GM21619 (cell line): Measurements from ENCODE around the gene NEK6.

ENCODE experiments used
- ATAC-seq: cut with Tn5 transposase; IDR thresholded peaks from one replicate; pipeline ENCODE4 v1.9.1; 2021; ENCODE audit not compliant: unreplicated experiment

NEK6 gene

DNA sequence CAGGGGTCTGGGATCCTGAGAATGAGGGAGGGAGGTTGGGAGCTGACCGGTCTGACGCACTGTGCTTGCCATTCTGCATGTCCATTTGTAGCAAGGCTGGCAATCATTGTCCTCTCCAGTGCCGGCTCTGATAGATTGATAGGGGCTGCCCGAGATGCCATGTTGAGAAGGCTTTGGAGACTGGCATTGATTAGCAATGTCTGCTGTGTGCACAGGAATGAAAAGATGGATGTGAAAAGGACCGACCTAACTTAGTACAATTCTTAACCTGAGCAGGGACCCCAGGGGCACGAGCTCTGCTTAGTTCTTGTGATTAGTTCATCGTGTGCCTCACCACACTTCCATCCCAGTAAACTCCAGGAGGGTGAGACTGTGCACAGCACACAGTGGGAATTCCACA, 17.0 kb downstream of the NEK6 start:
- ATAC-seq: no peak

DNA sequence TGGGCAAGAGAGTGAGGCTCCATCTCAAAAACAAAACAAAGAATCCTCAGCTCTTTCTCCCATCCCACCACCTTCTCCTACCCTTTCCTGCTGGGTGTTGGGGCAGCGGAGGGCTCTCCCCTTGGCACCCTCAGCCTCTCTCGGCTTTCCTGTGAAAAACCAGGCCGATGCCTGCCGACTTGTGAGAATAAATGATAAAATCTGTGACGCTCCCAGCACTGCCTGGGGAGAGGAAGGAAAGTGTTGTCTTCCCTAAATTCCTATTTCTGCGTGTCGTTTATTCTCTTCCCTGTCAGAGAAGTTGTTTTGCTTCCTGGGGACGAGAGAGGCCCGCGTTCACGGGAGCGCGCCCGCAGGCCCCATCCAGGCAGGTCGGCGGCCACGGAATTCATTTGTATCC, 19.7 kb downstream of the NEK6 start:
- no peak for ATAC-seq

DNA sequence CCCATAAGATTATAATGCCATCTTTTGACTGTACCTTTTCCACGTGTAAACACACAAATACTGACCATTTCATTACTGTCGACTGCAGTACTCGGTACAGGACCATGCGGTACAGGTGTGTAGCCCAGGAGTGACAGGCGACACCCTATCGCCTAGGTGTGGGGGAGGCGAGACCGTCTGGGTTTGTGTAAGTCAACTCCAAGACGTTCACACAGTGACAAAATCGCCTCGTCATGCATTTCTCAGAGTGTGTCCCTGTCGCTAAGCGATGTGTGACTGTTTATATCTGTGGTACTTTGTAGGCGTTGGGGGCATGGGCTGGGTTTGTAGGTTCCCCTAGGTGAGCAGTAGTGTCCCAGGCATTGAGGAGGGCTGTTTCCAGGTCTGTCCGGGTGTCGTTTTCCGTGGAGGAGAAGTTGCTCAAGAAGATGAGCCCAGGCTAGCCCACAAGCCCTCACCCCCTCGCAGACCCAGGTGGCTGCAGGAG, 20.3 kb downstream of the NEK6 start:
- ATAC-seq: no peak

DNA sequence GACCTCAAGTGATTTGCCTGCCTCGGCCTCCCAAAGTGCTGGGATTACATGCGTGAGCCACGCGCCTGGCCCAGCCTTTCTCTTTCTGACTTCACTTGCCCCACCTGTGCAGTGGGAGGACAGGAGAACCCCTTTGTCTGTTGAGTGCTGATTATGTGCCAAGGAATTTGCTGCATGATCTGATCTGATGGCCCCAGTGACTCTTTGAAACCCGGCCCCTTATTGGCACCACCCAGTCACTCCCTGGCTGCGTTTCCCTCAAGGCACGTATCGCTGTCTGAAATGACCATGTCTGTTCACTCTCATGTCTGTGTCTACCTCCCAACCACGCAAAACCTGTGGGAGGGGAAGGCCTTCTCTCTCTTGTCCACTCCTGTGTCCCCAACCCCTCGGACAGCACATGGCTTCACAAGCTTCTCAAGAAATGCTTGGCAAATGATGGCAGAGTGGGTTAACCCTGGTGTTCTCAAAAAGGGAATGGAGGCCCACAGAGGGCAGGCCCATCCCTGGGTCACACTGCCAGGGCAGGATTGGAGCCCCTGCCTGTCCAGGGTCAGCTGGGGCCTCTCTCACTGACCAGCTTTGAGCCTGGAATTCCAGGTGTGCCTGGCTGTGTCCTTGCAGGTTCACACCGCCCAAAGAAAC, 21.9 kb downstream of the NEK6 start:
- ATAC-seq: no peak

DNA sequence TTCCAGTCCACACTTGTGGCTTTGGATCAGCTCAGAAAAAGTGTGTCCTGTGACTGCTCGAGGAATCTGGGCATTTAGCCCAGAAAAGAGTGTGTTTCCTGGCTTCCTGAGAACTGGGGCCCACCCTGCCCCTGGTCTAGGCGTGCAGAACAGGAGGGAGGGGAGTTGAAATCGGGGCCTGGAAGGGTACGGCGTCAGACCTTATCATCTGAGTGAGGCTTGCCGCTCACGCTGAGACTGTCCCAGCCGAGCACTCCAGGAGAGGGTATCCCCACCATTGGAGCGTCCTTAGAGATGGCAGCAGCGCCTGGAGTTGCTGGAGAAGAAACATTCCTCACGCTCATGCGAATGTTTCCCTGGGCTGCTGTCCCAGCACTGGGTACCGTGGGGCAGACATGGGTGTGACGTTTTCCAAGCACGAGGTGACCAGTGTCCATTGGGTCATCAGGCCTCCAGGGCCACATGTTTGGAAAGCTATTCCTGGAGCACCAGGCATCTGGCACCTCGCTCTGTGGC, 22.5 kb downstream of the NEK6 start:
- ATAC-seq: no peak

DNA sequence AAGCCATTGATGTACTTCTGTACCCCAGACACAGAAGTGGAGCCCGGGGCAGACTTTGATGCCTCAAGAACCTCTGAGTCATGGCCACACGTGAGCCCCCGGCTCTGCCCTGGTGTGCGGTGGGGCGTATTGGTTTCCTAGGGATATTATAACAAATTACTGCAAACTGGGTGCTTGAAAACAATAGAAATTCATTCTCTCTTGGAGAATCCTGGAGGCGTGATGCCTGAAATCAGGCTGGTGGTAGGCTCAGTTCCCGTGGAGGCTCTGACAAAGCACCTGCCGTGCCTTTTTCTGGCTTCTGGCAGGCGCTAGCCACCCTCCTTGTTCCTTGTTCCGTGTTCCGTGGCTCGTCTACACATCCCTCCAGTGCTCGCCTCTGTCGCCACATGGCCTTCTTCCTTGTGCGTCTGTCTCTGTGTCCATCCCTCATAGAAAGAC, 24.2 kb downstream of the NEK6 start:
- no peak for ATAC-seq

DNA sequence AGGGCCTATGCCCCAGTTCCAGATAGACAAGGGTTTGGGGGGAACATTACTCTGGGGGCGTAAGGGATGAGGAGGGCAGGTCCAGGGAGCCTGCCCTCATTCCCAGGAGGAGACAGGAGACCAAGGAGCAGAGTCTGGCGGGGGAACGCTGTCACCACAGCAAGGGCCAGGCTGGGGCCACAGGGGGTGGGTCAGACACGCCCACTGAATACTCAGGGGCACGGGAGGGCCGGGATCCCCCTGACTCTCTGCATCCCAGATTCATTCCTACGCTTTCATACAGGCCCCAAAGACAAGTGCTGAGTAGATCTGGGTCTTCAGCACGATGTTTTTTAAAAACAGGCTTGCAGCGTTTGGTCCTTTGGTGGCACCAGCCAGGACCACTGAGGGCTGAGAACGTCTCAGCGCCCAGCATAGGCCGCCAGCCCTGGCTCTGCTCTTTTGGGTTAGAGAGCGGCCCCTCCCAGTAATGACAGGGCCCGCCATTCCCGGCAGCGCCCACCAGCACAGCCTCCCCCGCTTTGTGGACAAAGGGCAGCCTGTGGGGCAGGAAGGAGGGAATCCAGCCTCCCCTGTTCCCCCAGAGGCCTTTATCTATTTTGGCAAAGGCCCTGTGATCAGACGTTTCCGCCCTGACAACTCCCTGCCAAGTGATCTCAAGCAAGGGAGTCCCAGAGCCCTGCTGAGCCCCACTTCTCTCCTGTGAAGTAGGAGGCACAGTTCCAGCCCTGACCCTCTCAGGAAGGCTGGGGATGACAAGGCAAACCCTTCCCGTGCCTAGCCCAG, 24.9 kb downstream of the NEK6 start:
- no peak for ATAC-seq

DNA sequence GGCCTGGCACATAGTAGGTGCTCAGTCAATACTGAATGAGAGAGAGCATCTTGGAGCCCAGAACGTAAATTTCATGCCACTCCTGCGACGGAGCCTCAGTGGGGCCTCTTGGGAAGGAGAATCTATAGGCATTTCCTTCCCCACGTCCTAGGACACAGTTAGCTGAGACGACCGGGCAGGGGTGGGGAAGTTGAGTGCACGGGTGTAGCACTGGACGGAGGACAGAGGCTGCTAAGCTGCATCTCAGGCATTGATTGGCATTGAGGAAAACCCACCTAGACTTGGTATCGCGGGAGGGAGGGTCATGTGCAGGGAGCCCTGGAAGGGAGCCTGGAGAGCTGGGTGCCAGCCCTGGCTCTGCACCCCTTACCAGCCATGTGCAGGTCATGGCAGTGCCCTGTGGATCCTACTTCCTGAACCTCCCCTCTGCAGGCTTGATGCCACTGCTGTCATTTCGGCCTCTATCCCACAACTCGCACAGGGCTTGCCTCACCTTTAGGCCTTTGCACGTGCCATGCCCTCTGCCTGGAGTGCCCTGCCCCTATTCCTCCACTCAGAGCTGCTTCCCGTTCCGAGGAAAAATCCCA, 25.6 kb downstream of the NEK6 start:
- ATAC-seq: no peak

DNA sequence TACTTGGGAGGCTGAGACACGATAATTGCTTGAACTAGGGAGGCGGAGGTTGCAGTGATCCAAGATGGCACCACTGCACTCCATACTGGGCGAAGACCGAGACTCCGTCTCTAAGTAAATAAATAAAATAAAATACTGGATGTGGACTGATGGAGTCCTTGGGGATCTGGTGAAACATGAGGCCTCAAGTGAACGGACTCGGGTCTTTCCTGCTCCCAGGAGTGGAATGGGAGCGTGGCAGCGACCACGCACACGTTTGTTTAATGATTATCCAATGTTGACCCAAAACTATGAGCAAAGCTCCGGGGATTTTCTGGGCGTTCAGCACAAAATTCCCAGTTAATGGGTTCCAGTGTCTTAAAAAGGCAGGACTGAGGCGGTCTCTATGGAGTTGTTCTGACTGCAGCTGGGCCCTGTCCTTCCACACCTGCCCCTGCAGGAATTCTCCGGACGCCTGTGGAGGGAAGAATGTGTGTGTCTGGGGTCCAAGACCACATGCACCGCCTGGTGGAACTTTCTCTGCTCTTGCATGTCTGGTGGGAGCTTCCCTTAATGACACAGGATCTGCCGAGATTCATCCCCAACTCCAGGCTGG, 26.6 kb downstream of the NEK6 start:
- no peak for ATAC-seq

DNA sequence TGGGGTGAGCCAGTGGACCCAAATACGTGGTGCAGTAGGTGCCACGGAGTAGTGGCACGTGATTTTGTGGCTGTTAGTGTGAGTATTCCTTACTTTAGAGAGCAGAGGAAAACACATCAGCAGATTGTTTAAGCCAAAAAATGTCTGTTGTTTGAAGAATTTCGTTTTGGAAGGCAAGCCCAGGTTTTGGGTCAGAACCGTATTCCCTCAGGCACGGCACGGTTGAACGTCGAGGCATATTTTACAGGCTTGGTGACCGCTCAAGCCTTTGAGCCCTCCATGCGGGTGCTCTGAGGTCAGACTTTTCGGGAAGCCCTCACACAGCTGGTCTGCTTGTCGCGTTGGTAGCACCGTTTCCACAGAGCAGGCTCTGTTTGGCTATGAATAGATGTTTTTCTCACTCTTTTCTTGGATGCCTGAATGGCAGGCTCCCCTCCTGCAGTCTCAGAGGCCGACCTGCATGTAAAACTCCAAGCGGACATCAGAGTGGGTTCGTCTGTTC, 27.2 kb downstream of the NEK6 start:
- ATAC-seq: no peak

DNA sequence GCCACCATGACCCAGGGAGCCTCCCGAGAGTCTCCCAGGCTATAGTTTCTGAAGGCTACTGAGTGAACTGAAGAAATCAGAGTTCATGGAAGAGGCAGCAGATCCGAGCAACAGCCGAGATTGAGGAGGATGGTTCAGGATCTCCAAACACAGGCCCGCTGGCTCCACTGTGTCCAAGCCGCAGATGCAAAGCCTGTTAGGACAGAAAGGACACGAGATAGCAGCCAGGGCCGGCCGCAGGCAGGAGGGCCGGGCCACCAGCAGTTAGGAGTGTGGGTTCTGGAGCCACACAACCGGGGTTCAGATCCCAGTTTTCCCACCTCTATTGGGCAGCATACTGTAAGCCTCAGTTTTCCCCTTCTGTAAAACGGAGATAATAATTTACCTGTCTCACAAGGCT, 27.7 kb downstream of the NEK6 start:
- no peak for ATAC-seq

DNA sequence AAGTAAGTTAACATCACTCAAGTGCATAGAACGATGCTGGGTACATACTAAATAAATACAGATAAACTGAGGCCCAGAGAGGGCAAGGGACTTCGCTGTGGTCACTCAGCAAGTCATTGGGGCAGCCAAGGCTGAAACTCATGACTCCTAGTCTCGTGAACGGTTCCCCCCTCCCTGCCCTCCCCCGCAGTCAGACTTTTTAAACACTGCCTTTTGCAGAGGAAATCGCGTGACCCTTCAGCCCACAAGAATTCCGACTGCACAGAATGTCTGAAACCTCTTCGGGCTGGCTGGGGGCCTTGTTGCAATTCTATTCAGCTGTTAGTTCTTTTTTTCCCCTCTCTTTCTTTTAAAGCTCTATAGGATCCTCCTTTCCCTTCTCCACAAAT, 28.1 kb downstream of the NEK6 start:
- ATAC-seq: peak; percentile 29

DNA sequence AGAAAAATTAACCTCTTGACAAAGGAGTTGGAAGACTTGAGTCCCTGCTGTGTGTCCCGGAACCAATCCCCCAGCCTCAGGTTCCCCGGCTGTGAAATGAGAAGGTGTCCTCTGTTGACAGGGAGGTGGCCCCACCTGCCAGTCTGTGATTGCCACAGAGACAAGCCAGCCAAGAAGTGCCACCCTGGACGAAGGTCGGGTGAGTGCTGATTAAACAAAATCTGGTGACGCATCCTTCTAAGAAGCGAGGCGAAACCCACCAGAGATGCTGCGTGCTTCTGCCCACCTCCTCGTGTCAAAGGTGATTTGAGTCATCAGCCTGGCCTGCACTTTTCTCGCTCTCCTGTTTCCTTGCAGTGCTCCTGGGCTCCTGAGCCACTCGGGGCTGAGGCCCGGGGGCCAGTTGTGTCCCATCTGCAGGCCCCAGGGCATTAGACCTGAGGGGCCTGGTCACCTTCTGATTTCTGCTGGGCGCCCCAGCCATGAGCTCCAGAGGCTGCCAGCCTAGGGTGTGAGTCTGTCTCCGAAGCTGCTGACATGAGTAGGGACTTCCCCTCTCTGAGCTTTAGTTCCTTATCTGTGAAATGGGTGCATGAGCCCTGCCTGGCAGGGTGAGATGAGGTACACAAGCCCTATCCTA, 28.7 kb downstream of the NEK6 start:
- peak; percentile 39 for ATAC-seq

DNA sequence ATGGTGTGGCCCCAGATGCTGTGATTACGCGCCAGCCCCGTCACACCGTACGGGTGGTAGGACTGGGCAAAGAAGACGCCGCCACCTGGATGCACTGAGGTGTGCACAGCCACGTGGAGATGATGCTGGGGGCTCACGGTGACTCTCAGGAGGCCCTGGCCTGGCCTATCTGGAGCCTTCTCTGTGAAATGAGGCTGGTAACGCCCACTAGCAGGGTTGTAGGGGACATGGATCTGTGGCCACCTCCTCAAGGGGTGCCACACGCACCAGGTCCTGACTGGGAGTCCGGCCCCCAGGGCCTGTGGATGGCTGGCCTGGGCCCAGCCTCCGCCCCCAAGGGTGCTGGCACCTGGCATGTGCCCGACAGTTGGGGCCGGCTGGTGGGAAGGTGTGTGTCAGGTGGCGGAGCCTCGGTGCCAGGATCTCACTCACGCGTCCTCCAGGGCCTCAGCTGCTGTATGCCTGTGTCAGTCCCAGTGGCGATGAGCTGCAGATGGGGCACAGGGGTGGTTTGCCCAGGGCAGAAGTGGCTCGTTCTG, 32.4 kb downstream of the NEK6 start:
- ATAC-seq: no peak

DNA sequence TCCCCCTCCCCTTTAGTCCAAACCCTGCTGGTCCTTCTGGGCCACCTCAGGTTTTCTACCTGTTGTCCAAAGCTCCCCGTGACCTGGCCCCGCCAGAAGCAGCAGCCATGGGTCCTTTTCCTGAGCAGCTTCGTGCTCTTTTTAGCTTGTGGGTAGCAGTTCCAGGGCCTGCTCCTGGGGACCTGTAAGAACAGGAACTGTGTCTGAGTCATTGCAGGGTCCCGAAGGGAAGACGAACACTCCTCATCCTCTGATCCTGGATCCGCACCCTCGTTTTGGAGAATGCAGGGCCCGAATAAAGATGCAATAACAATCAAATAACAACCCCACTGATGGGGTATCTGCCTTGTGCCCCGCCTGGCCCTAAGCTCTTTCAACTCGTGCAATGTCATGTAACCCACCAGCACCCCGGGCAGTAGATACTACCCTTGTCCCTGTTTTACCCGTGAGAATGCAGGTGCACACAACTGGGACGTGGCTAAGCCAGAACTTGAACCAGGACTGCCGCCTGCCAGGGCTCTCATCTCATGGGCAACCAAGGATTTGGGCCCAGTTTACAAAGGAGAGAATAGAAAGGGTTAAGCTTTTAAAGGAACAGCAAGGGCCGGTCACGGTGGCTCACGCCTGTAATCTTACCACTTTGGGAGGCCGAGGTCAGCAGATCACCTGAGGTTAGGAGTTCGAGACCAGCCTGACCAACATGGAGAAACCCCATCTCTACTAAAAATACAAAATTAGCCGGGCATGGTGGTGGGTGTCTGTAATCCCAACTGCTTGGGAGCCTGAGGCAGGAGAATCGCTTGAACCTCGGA, 33.2 kb downstream of the NEK6 start:
- ATAC-seq: no peak

DNA sequence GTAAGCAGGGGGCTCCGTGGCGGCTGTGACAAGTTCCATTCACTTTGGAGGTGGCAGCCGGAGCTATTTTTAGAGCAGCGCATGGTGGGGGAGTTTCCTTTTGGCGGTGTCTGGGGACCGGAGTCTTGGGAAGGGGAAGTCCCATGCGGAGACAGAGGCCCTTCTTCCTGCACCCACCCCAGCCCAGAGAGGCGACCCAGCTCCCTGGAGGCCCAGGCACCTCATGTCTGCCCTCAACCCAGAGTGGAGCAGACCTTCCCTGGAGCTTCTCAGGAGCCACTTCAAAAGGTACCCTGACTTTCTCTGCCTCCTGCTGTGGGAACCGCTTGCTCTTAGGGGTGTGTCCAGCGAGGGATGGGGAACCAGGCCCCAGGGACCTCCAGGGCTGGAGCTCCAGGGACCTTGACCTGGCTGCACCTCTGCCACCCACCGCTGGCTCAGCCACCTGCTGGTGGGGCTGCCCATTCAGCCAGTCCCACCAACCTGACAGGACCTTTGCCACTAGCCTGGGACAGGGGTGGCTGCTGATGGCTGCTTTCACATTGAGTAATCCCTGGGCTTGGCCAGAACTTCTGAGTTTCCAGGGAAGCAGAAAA, 34.1 kb downstream of the NEK6 start:
- ATAC-seq: peak; percentile 46

DNA sequence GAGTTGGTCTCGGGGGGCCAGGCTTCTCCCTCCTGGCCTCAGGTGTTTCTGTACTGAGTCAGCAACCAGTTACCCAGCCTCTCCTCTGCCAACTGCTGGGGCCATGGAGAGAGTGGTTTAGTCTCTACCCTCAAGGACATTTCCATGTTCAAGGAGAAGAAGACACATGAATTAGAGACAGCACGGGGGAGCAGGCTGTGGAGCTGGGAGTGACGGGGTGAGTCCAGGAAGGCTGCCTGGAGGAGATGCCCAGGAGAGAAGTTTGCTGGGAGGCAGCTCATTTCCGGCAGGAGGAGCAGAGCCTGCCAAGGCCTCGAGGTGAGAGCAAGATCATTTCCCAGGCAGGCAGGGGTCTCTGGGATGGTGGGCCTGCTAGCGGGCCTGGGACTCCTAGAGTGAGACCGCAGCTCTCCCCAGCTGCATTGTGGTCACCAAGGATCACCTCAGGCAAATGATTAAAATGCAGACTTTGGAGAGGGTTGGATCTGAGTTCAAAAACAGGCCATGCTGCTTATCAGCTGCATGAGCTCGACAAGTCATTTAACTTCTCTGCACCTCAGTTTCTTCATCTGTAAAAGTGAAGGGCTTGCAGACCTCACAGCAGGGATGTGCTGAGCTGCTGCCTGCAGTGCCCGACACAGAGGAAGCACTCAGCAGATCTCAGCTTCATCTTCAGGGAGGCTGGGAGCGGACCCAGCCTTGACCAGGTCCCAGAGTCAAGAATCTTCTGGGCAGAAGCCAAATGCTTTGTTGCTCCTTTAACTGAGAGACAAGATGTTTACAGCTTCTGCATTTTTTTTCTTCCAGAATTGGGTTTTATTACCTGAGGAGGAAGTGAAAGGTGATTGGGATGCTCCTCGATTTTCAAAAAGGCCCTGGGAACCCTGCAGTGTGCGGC, 35.2 kb downstream of the NEK6 start:
- ATAC-seq: no peak

DNA sequence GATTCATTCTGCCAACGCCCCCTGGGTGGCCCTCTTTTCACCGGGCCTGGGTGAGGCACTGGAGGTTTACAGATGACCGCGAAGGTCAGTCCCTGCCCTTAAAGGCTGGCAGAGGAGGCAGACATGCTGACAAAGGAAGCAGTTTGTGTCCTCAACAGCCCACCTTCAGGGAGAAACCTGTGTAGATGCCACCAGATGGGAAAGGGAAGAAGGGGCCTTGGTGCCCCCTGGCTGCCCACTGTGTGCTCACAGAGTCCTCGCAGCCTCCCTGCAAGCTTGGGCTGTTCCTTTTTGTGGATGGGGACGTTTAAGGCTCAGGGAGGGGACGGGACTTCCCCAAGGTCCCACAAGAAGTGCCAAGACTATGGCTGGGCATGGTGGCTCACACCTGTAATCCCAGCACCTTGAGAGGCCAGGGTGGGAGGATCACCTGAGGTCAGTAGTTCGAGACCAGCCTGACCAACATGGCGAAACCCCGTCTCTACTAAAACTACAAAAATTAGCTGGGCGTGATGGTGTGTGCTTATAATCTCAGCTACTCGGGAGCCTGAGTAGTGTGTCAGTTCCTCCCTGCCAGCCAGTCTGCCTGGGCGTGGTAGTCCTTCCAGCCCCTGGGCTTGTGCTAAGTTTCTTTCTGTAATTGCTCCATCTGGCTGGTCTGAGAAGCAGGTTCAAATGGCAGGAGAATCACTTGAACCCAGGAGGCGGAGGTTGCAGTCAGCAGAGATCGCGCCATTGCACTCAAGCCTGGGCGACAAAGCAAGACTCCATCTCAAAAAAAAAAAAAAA, 36.2 kb downstream of the NEK6 start:
- no peak for ATAC-seq
